Activated T-helper 1 cell treated with anti-CD3 and anti-CD28 coated beads, Interleukin-12 subunit alpha, Interleukin-12 subunit beta, Interleukin-2, Interleukin-4 antibody, amounts not matched to agents 30 ng/mL and 10 ng/mL and 1 ng/mL, durations not matched to agents 14 hours and 24 hours and 36 hours (primary cell): Measurements from ENCODE around the gene SVIL. TPM values are rescaled to one million over a fixed set of nuclear protein-coding genes. Genes with fewer than 3 reads are reported as not detected.
A peak's percentile ranks its signal among the peaks of the same experiment; 100 is the strongest.
"Not testable (repeated sequence)": the region's sequence is repeated elsewhere in the genome, so short reads cannot be mapped to it uniquely, and the experiment has no call there.

Experiments
- DNase-seq: peaks from one replicate; pipeline ENCODE4 v3.0.0; 2021; ENCODE audit warnings: low spot score
- H3K27ac Mint-ChIP-seq: one replicate; pipeline ENCODE4 v1.8.0; 2021; ENCODE audit warnings: mild to moderate bottlenecking, mixed read lengths
- H3K27me3 Mint-ChIP-seq: one replicate; pipeline ENCODE4 v1.8.0; 2022; ENCODE audit warnings: mild to moderate bottlenecking, moderate library complexity, mixed read lengths; ENCODE audit not compliant: insufficient read depth
- H3K36me3 Mint-ChIP-seq: one replicate; pipeline ENCODE4 v1.8.0; 2021; ENCODE audit warnings: low read depth, mixed read lengths
- H3K4me1 Mint-ChIP-seq: one replicate; pipeline ENCODE4 v1.8.0; 2021; ENCODE audit warnings: low read depth, mixed read lengths
- H3K4me3 Mint-ChIP-seq: one replicate; pipeline ENCODE4 v1.8.0; 2021; ENCODE audit warnings: mild to moderate bottlenecking, moderate library complexity, mixed read lengths
- H3K9me3 Mint-ChIP-seq: one replicate; pipeline ENCODE4 v1.8.0; 2021; ENCODE audit warnings: mixed read lengths
- intact Hi-C: fragments of 100-400 bp; cut with micrococcal nuclease; formaldehyde crosslinking; loops from one replicate; pipeline ENCODE4 v1.15.1; 2024
- total RNA-seq: library from RNA; stranded (reverse); gene quantifications from 2 replicates; pipeline ENCODE4 v1.2.3, GENCODE V29; 2022

The SVIL gene
- total RNA-seq, 1 donor from 2014 or later, result 8.1 TPM

- DNase-seq, result no peak
- H3K9me3 Mint-ChIP-seq, result no peaks in the 10 kb centered on the region
- no peaks in the 10 kb centered on the region for H3K27me3 Mint-ChIP-seq
- intact Hi-C loops, result no loop called here
- no peak overlapping the region for H3K27ac Mint-ChIP-seq
- H3K4me3 Mint-ChIP-seq, result no peak overlapping the region
- no peaks in the 10 kb centered on the region for H3K4me1 Mint-ChIP-seq
- H3K36me3 Mint-ChIP-seq, result peaks cover 3% of the 10 kb centered on the region
Observed at GRCh38 chr10:29495366-29495765, 139.4 kb downstream of the SVIL start.

GRCh38 chr10:29493697-29494096, 141.1 kb downstream of the SVIL start:
- H3K36me3 Mint-ChIP-seq, result peaks cover 4% of the 10 kb centered on the region
- no peaks in the 10 kb centered on the region for H3K4me1 Mint-ChIP-seq
- intact Hi-C loops, result no loop called here
- H3K27ac Mint-ChIP-seq, result no peak overlapping the region
- no peak for DNase-seq
- H3K27me3 Mint-ChIP-seq, result no peaks in the 10 kb centered on the region
- H3K9me3 Mint-ChIP-seq, result no peaks in the 10 kb centered on the region
- H3K4me3 Mint-ChIP-seq, result no peak overlapping the region

- H3K4me1 Mint-ChIP-seq, result peaks cover 3% of the 10 kb centered on the region
- no peaks in the 10 kb centered on the region for H3K9me3 Mint-ChIP-seq
- H3K27me3 Mint-ChIP-seq, result no peaks in the 10 kb centered on the region
- no peak overlapping the region for H3K4me3 Mint-ChIP-seq
- no peak for DNase-seq
- H3K27ac Mint-ChIP-seq, result no peak overlapping the region
- intact Hi-C loops, result no loop called here
- H3K36me3 Mint-ChIP-seq, result peaks cover 9% of the 10 kb centered on the region
Observed at GRCh38 chr10:29492774-29493173, 142.0 kb downstream of the SVIL start.

- no peak for DNase-seq
- H3K4me3 Mint-ChIP-seq, result no peak overlapping the region
- H3K36me3 Mint-ChIP-seq, result peaks cover 15% of the 10 kb centered on the region
- no peak overlapping the region for H3K27ac Mint-ChIP-seq
- intact Hi-C loops, result no loop called here
- H3K9me3 Mint-ChIP-seq, result no peaks in the 10 kb centered on the region
- H3K4me1 Mint-ChIP-seq, result peaks cover 11% of the 10 kb centered on the region
- H3K27me3 Mint-ChIP-seq, result no peaks in the 10 kb centered on the region
Observed at GRCh38 chr10:29491918-29492317, 142.9 kb downstream of the SVIL start.

GRCh38 chr10:29490781-29491280, 143.9 kb downstream of the SVIL start:
- H3K27me3 Mint-ChIP-seq, H3K27ac Mint-ChIP-seq, H3K4me3 Mint-ChIP-seq, DNase-seq, H3K9me3 Mint-ChIP-seq, intact Hi-C loops: not testable (repeated sequence)
- Mint-ChIP-seq H3K4me1 (peaks cover 22% of the 10 kb centered on the region), H3K36me3 (peaks cover 24% of the 10 kb centered on the region)

GRCh38 chr10:29488471-29488870, 146.3 kb downstream of the SVIL start:
- Mint-ChIP-seq H3K4me1 (peaks cover 35% of the 10 kb centered on the region), H3K36me3 (peaks cover 24% of the 10 kb centered on the region)
- DNase-seq, H3K27ac Mint-ChIP-seq, H3K9me3 Mint-ChIP-seq, H3K27me3 Mint-ChIP-seq, H3K4me3 Mint-ChIP-seq, intact Hi-C loops: not testable (repeated sequence)

GRCh38 chr10:29487884-29488266, 146.9 kb downstream of the SVIL start:
- H3K9me3 Mint-ChIP-seq, DNase-seq, H3K27ac Mint-ChIP-seq, H3K4me3 Mint-ChIP-seq, intact Hi-C loops, H3K27me3 Mint-ChIP-seq: not testable (repeated sequence)
- H3K36me3 Mint-ChIP-seq, result peaks cover 24% of the 10 kb centered on the region
- H3K4me1 Mint-ChIP-seq, result peaks cover 39% of the 10 kb centered on the region

GRCh38 chr10:29487032-29487883, 147.5 kb downstream of the SVIL start:
- intact Hi-C loops, H3K4me3 Mint-ChIP-seq, H3K9me3 Mint-ChIP-seq, DNase-seq, H3K27me3 Mint-ChIP-seq: not testable (repeated sequence)
- peak overlapping the region; percentile 80 for H3K27ac Mint-ChIP-seq
- peaks cover 26% of the 10 kb centered on the region for H3K36me3 Mint-ChIP-seq
- H3K4me1 Mint-ChIP-seq, result peaks cover 45% of the 10 kb centered on the region

GRCh38 chr10:29486433-29486832, 148.3 kb downstream of the SVIL start:
- Mint-ChIP-seq H3K27me3 (no peaks in the 10 kb centered on the region), H3K4me1 (peaks cover 47% of the 10 kb centered on the region), H3K36me3 (peaks cover 24% of the 10 kb centered on the region), H3K4me3 (peak overlapping the region; percentile 4), H3K9me3 (no peaks in the 10 kb centered on the region), H3K27ac (peak overlapping the region; percentile 80)
- DNase-seq, result no peak
- intact Hi-C loops, result no loop called here

GRCh38 chr10:29484677-29485076, 150.1 kb downstream of the SVIL start:
- Mint-ChIP-seq H3K36me3 (peaks cover 22% of the 10 kb centered on the region), H3K4me1 (peaks cover 47% of the 10 kb centered on the region)
- intact Hi-C loops, H3K27me3 Mint-ChIP-seq, DNase-seq, H3K27ac Mint-ChIP-seq, H3K4me3 Mint-ChIP-seq, H3K9me3 Mint-ChIP-seq: not testable (repeated sequence)

- Mint-ChIP-seq H3K36me3 (peaks cover 17% of the 10 kb centered on the region), H3K9me3 (no peaks in the 10 kb centered on the region), H3K4me3 (peak overlapping the region; percentile 4), H3K27me3 (no peaks in the 10 kb centered on the region), H3K4me1 (peaks cover 45% of the 10 kb centered on the region), H3K27ac (peak overlapping the region; percentile 73)
- intact Hi-C loops, result loop anchor here (1.0 kb wide), 1 partner anchor 176 kb away; no protein-coding TSS in a partner anchor
- DNase-seq, result no peak
Observed at GRCh38 chr10:29482591-29483431, 152.0 kb downstream of the SVIL start.

- intact Hi-C loops, result no loop called here
- Mint-ChIP-seq H3K4me3 (no peak overlapping the region), H3K4me1 (peaks cover 36% of the 10 kb centered on the region), H3K9me3 (no peaks in the 10 kb centered on the region), H3K36me3 (peaks cover 11% of the 10 kb centered on the region), H3K27me3 (no peaks in the 10 kb centered on the region), H3K27ac (no peak overlapping the region)
- no peak for DNase-seq
Observed at GRCh38 chr10:29481906-29482440, 152.8 kb downstream of the SVIL start.
